C1 segment of cervical spinal cord (tissue), 14 donors: ENCODE data around the gene FCGR2B.
"Not testable (repeated sequence)": the region's sequence is repeated elsewhere in the genome, so short reads cannot be mapped to it uniquely, and the experiment has no call there.

Experiments used
- DNase-seq, 14 donors: peaks; one replicate each; lab custom pipeline; 2025; lab: John Stamatoyannopoulos, UW

The FCGR2B gene

GRCh38 chr1:161662684-161663339 lies at the start of gene FCGR2B:
Gene FCGR2B, plus strand, starts transcription at chr1:161663143. Its CDS starts 99 bp downstream, at chr1:161663242.
- DNase-seq, result not testable (repeated sequence)

GRCh38 chr1:161616417-161616816 lies 46.5 kb upstream of the FCGR2B start:
- not testable (repeated sequence) for DNase-seq

GRCh38 chr1:161618517-161618916 lies 44.4 kb upstream of the FCGR2B start:
- not testable (repeated sequence) for DNase-seq

GRCh38 chr1:161620399-161620798 lies 42.5 kb upstream of the FCGR2B start:
- DNase-seq, result not testable (repeated sequence)

GRCh38 chr1:161621181-161622000 lies 41.6 kb upstream of the FCGR2B start:
- DNase-seq, result peak in 10 of 14 donors; percentile 11 to 69 (median 51)

GRCh38 chr1:161622054-161622453 lies 40.9 kb upstream of the FCGR2B start:
- not testable (repeated sequence) for DNase-seq

GRCh38 chr1:161623401-161624051 lies 39.4 kb upstream of the FCGR2B start:
- DNase-seq, result not testable (repeated sequence)

GRCh38 chr1:161624605-161625004 lies 38.3 kb upstream of the FCGR2B start:
- not testable (repeated sequence) for DNase-seq

- DNase-seq, result not testable (repeated sequence)
These were observed 36.3 kb upstream of the FCGR2B start for GRCh38 chr1:161626445-161627146.

- DNase-seq, result not testable (repeated sequence)
These were observed 32.7 kb upstream of the FCGR2B start for GRCh38 chr1:161630128-161630742.

GRCh38 chr1:161631076-161631475 lies 31.9 kb upstream of the FCGR2B start, which contains the start of gene FCGR3B:
Gene FCGR3B, minus strand, starts transcription at chr1:161631176. Its CDS starts 82 bp downstream, at chr1:161631094.
- no peak for DNase-seq

GRCh38 chr1:161634993-161635392 lies 27.9 kb upstream of the FCGR2B start:
- not testable (repeated sequence) for DNase-seq

GRCh38 chr1:161636189-161636782 lies 26.7 kb upstream of the FCGR2B start:
- DNase-seq, result not testable (repeated sequence)

GRCh38 chr1:161636976-161637375 lies 26.0 kb upstream of the FCGR2B start:
- not testable (repeated sequence) for DNase-seq

- DNase-seq, result not testable (repeated sequence)
These were observed 24.5 kb upstream of the FCGR2B start for GRCh38 chr1:161638251-161638993.

- not testable (repeated sequence) for DNase-seq
These were observed 23.7 kb upstream of the FCGR2B start for GRCh38 chr1:161639203-161639602.

GRCh38 chr1:161642697-161643096 lies 20.2 kb upstream of the FCGR2B start:
- DNase-seq, result not testable (repeated sequence)

- DNase-seq, result not testable (repeated sequence)
These were observed 19.3 kb upstream of the FCGR2B start for GRCh38 chr1:161643481-161644208.

GRCh38 chr1:161644855-161645254 lies 18.1 kb upstream of the FCGR2B start:
- DNase-seq, result not testable (repeated sequence)
